H9 (cell line): ENCODE measurements around the gene ARHGEF12. TPM values are rescaled to one million over a fixed set of nuclear protein-coding genes. Genes with fewer than 3 reads are reported as not detected.

Experiments
- DNase-seq: peaks from one replicate; pipeline ENCODE4 v3.0.0-alpha.2; 2017
- H2AFZ ChIP-seq: one replicate; pipeline ENCODE4 v1.6.1; 2013; ENCODE audit warnings: mild to moderate bottlenecking, low read length, control low read depth, moderate library complexity
- H2AK5ac ChIP-seq: 2 replicates; pipeline ENCODE4 v1.6.1; 2013; ENCODE audit warnings: low read length, control low read depth, mixed read lengths; ENCODE audit not compliant: insufficient read length
- H2BK120ac ChIP-seq: one replicate; pipeline ENCODE4 v1.6.1; 2013; ENCODE audit warnings: low read depth, mild to moderate bottlenecking, low read length, control low read depth, inconsistent platforms; ENCODE audit not compliant: poor library complexity, severe bottlenecking
- H2BK12ac ChIP-seq: 2 replicates; pipeline ENCODE4 v1.6.1; 2013; ENCODE audit warnings: low read length, control low read depth, mixed read lengths, low read depth; ENCODE audit not compliant: insufficient read length
- H2BK15ac ChIP-seq: 2 replicates; pipeline ENCODE4 v1.6.1; 2013; ENCODE audit warnings: low read depth, low read length, control low read depth
- H2BK20ac ChIP-seq: one replicate; pipeline ENCODE4 v1.6.1; 2013; ENCODE audit warnings: low read depth, mild to moderate bottlenecking, low read length, control low read depth, inconsistent platforms; ENCODE audit not compliant: poor library complexity, severe bottlenecking
- H2BK5ac ChIP-seq: 2 replicates; pipeline ENCODE4 v1.6.1; 2013; ENCODE audit warnings: low read length, control low read depth, mixed read lengths; ENCODE audit not compliant: insufficient read length
- H3K14ac ChIP-seq: 2 replicates; pipeline ENCODE4 v1.6.1; 2013; ENCODE audit warnings: low read length, control low read depth; ENCODE audit not compliant: insufficient read depth
- H3K18ac ChIP-seq: 2 replicates; pipeline ENCODE4 v1.6.1; 2013; ENCODE audit warnings: low read depth, mild to moderate bottlenecking, mixed read lengths, low read length, control low read depth; ENCODE audit not compliant: insufficient read length
- H3K23ac ChIP-seq: 2 replicates; pipeline ENCODE4 v1.6.1; 2013; ENCODE audit warnings: low read length, control low read depth, mixed read lengths, low read depth; ENCODE audit not compliant: insufficient read length
- H3K23me2 ChIP-seq: 2 replicates; pipeline ENCODE4 v1.6.1; 2013; ENCODE audit warnings: low read depth, mild to moderate bottlenecking, mixed read lengths, low read length, control low read depth; ENCODE audit not compliant: insufficient read length, poor library complexity, severe bottlenecking
- H3K27ac ChIP-seq: 2 replicates; pipeline ENCODE4 v1.5.1; 2013; ENCODE audit warnings: low read length, control low read depth, mixed read lengths, low read depth; ENCODE audit not compliant: insufficient read length
- H3K27me3 ChIP-seq: 2 replicates; pipeline ENCODE4 v1.6.1; 2013; ENCODE audit warnings: low read length, control low read depth, inconsistent platforms; ENCODE audit not compliant: insufficient read depth
- H3K4ac ChIP-seq: 2 replicates; pipeline ENCODE4 v1.6.1; 2013; ENCODE audit warnings: low read depth, mild to moderate bottlenecking, control low read depth, inconsistent platforms, low read length, moderate library complexity
- H3K4me1 ChIP-seq: 2 replicates; pipeline ENCODE4 v1.6.1; 2013; ENCODE audit warnings: low read length, control low read depth, inconsistent platforms; ENCODE audit not compliant: insufficient read depth
- H3K4me2 ChIP-seq: 2 replicates; pipeline ENCODE4 v1.6.1; 2013; ENCODE audit warnings: low read length, control low read depth, mixed read lengths; ENCODE audit not compliant: insufficient read length, insufficient read depth
- H3K56ac ChIP-seq: 2 replicates; pipeline ENCODE4 v1.6.1; 2013; ENCODE audit warnings: low read depth, mild to moderate bottlenecking, mixed read lengths, low read length, control low read depth; ENCODE audit not compliant: insufficient read length
- H3K79me1 ChIP-seq: 2 replicates; pipeline ENCODE4 v1.6.1; 2013; ENCODE audit warnings: low read depth, mild to moderate bottlenecking, moderate library complexity, low read length, control low read depth, inconsistent platforms; ENCODE audit not compliant: insufficient read depth, poor library complexity, severe bottlenecking
- H3K79me2 ChIP-seq: 2 replicates; pipeline ENCODE4 v1.6.1; 2013; ENCODE audit warnings: low read length, control low read depth, inconsistent platforms; ENCODE audit not compliant: insufficient read depth
- H3K9ac ChIP-seq: 2 replicates; pipeline ENCODE4 v1.6.1; 2013; ENCODE audit warnings: low read length, control low read depth, mixed read lengths; ENCODE audit not compliant: insufficient read length; ENCODE audit errors: extremely low read depth
- H3K9me3 ChIP-seq: one replicate; pipeline ENCODE4 v1.6.1; 2013; ENCODE audit warnings: low read depth, low read length, inconsistent platforms; ENCODE audit not compliant: control insufficient read depth
- H3T11ph ChIP-seq: one replicate; pipeline ENCODE4 v1.6.1; 2013; ENCODE audit warnings: mild to moderate bottlenecking, low read length, control low read depth, inconsistent platforms
- H4K20me1 ChIP-seq: one replicate; pipeline ENCODE4 v1.6.1; 2013; ENCODE audit not compliant: control insufficient read depth, insufficient read length, insufficient read depth
- H4K5ac ChIP-seq: 2 replicates; pipeline ENCODE4 v1.6.1; 2013; ENCODE audit warnings: low read depth, mild to moderate bottlenecking, mixed read lengths, low read length, control low read depth; ENCODE audit not compliant: insufficient read length
- H4K8ac ChIP-seq: replicated peaks from 2 replicates; pipeline ENCODE4 v1.6.1; 2013; ENCODE audit warnings: low read length, control low read depth, mixed read lengths, low read depth; ENCODE audit not compliant: insufficient read length
- H4K91ac ChIP-seq: 2 replicates; pipeline ENCODE4 v1.6.1; 2013; ENCODE audit warnings: low read depth, mild to moderate bottlenecking, moderate library complexity, mixed read lengths, low read length, control low read depth; ENCODE audit not compliant: insufficient read length
- H3K27ac Mint-ChIP-seq, 3 experiments: 2 replicates in 2 of 3; 3 replicates in 1 of 3; pipeline ENCODE4 v1.8.0; 2020 to 2021; ENCODE audit warnings: mixed read lengths in 3 of 3, mild to moderate bottlenecking in 1 of 3, moderate library complexity in 1 of 3
- H3K27me3 Mint-ChIP-seq: 2 replicates; pipeline ENCODE4 v1.8.0; 2021; ENCODE audit warnings: low read depth, mild to moderate bottlenecking, moderate library complexity, mixed read lengths
- H3K36me3 Mint-ChIP-seq, 3 experiments: 2 replicates in 2 of 3; 3 replicates in 1 of 3; pipeline ENCODE4 v1.8.0; 2020 to 2021; ENCODE audit warnings: low read depth in 3 of 3, mixed read lengths in 3 of 3; ENCODE audit not compliant: insufficient read depth in 1 of 3
- H3K4me1 Mint-ChIP-seq, 2 experiments: 2 replicates each; pipeline ENCODE4 v1.8.0; 2020; ENCODE audit warnings: mixed read lengths in 2 of 2
- H3K4me3 Mint-ChIP-seq, 2 experiments: 2 replicates in 1 of 2; 3 replicates in 1 of 2; pipeline ENCODE4 v1.8.0; 2020 to 2021; ENCODE audit warnings: mild to moderate bottlenecking in 2 of 2, mixed read lengths in 2 of 2, moderate library complexity in 1 of 2
- H3K9me3 Mint-ChIP-seq, 2 experiments: 2 replicates in 1 of 2; 3 replicates in 1 of 2; pipeline ENCODE4 v1.8.0; 2020; ENCODE audit warnings: mild to moderate bottlenecking in 2 of 2, mixed read lengths in 2 of 2, moderate library complexity in 1 of 2
- WGBS: extraction: QIAGEN DNeasy Blood & Tissue Kit; methylation state at CpG from one replicate; pipeline ENCODE4 v1.1.7; 2013; ENCODE audit warnings: missing lambda C conversion rate, low lambda C conversion rate, mixed read lengths; ENCODE audit not compliant: insufficient read length; ENCODE audit errors: extremely low coverage; 5-methylcytosine and 5-hydroxymethylcytosine counted together
- total RNA-seq: library from RNA; stranded (reverse); gene quantifications from 2 replicates; pipeline ENCODE4 v1.2.1, GENCODE V29; 2021
- TF ChIP-seq, protein P1 (sequence below): fragments of 200-600 bp; sonication (generic); conservative IDR thresholded peaks from 3 replicates; pipeline ENCODE4 v1.8.0; 2021; ENCODE audit warnings: antibody characterized with exemption, mild to moderate bottlenecking

Gene ARHGEF12
- total RNA-seq, 1 experiment from 2014 or later, result 27.0 TPM

- H4K91ac ChIP-seq, result no peak overlapping the region
- H3T11ph ChIP-seq, result no peak overlapping the region
- TF ChIP-seq, protein P1, sequence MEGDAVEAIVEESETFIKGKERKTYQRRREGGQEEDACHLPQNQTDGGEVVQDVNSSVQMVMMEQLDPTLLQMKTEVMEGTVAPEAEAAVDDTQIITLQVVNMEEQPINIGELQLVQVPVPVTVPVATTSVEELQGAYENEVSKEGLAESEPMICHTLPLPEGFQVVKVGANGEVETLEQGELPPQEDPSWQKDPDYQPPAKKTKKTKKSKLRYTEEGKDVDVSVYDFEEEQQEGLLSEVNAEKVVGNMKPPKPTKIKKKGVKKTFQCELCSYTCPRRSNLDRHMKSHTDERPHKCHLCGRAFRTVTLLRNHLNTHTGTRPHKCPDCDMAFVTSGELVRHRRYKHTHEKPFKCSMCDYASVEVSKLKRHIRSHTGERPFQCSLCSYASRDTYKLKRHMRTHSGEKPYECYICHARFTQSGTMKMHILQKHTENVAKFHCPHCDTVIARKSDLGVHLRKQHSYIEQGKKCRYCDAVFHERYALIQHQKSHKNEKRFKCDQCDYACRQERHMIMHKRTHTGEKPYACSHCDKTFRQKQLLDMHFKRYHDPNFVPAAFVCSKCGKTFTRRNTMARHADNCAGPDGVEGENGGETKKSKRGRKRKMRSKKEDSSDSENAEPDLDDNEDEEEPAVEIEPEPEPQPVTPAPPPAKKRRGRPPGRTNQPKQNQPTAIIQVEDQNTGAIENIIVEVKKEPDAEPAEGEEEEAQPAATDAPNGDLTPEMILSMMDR, result no peak
- no peaks in the 10 kb centered on the region for H3K79me1 ChIP-seq
- H3K79me2 ChIP-seq, result no peaks in the 10 kb centered on the region
- Mint-ChIP-seq H3K4me1 (peaks cover 29 to 32% of the 10 kb centered on the region in 2 experiments), H3K9me3 (no peaks in the 10 kb centered on the region), H3K27ac (no peak overlapping the region), H3K4me3 (no peak overlapping the region), H3K36me3 (no peaks in the 10 kb centered on the region), H3K27me3 (peaks cover 22% of the 10 kb centered on the region)
- DNase-seq, result no peak
- H2BK12ac ChIP-seq, result no peak overlapping the region
- H2BK15ac ChIP-seq, result no peak overlapping the region
- no peak overlapping the region for H3K18ac ChIP-seq
- H3K14ac ChIP-seq, result no peak overlapping the region
- H3K9me3 ChIP-seq, result no peaks in the 10 kb centered on the region
- no peaks in the 10 kb centered on the region for H3K27me3 ChIP-seq
- H4K5ac ChIP-seq, result no peak overlapping the region
- H2BK20ac ChIP-seq, result no peak overlapping the region
- H2BK5ac ChIP-seq, result no peak overlapping the region
- H2BK120ac ChIP-seq, result no peak overlapping the region
- no peak overlapping the region for H3K4ac ChIP-seq
- no peaks in the 10 kb centered on the region; the same call in 1 of the 2 replicates for H3K4me1 ChIP-seq
- H2AK5ac ChIP-seq, result no peak overlapping the region
- H4K8ac ChIP-seq, result no peak overlapping the region
- no peak overlapping the region for H3K4me2 ChIP-seq
- H3K23ac ChIP-seq, result no peak overlapping the region
- H4K20me1 ChIP-seq, result no peaks in the 10 kb centered on the region
- no peak overlapping the region for H3K9ac ChIP-seq
- H3K56ac ChIP-seq, result no peak overlapping the region
- no peaks in the 10 kb centered on the region for H3K23me2 ChIP-seq
- WGBS, result no CpG with 5 or more reads among the region's 6 CpGs
- no peak overlapping the region for H3K27ac ChIP-seq
- H2AFZ ChIP-seq, result no peak overlapping the region
Observed at GRCh38 chr11:120302001-120302805, 34.0 kb upstream of the ARHGEF12 start.
